HCT116 (cell line): ENCODE data around the gene ZNF593. TPM values are rescaled to one million over a fixed set of nuclear protein-coding genes. Genes with fewer than 3 reads are reported as not detected.

Source experiments
- ATAC-seq: fragments of 200-7000 bp; cut with Tn5 transposase; 2 replicates; pipeline ENCODE4 v1.9.1; 2020; ENCODE audit warnings: mild to moderate bottlenecking, moderate library complexity
- BruUV-seq: library from RNA; stranded (reverse); fragments of 400-500 nt; replicated peaks from 2 replicates; lab custom pipeline; 2021; lab: Mats Ljungman, UMichigan
- CTCF ChIA-PET: fragments of 300-600 bp; sonication (Branson Sonifier 250); formaldehyde crosslinking; loops from one replicate; lab custom pipeline; 2021; ENCODE audit warnings: antibody characterized with exemption; lab: Charles Lee
- POLR2A ChIA-PET: fragments of 300-600, 350-600 bp; sonication (Branson Sonifier 250); formaldehyde crosslinking; loops from one replicate; lab custom pipeline; 2021; ENCODE audit warnings: antibody characterized with exemption; lab: Charles Lee
- RAD21 ChIA-PET, 2 experiments: fragments of 300-600 bp; sonication (Branson Sonifier 250); formaldehyde crosslinking; loops; one replicate each; lab custom pipeline; 2023; ENCODE audit warnings: low total read pairs in 2 of 2; ENCODE audit not compliant: uncharacterized antibody in 2 of 2, unreplicated experiment in 2 of 2, low non-redundant PET in 1 of 2; lab: Charles Lee
- DNase-seq: peaks from one replicate; pipeline ENCODE4 v3.0.0-alpha.2; 2010; ENCODE audit warnings: low read depth, low spot score
- H2AFZ ChIP-seq: fragments of 200-600 bp; shearing (Covaris generic), sonication (generic); 2 replicates; pipeline ENCODE4 v1.6.1; 2017; ENCODE audit warnings: low read depth, mixed run types, mixed read lengths, antibody characterized with exemption, low read length; ENCODE audit not compliant: poor library complexity, severe bottlenecking
- H3K27ac ChIP-seq: 2 replicates; pipeline ENCODE4 v1.5.1; 2012; ENCODE audit warnings: low read depth, low read length
- H3K27me3 ChIP-seq: fragments of 200-600 bp; sonication (generic); 2 replicates; pipeline ENCODE4 v1.6.1; 2016; ENCODE audit warnings: mixed run types, low read length, mixed read lengths; ENCODE audit not compliant: insufficient read depth
- H3K36me3 ChIP-seq, 2 experiments: fragments of 200-500 bp in 1 of 2; fragments of 200-600 bp in 1 of 2; sonication (Bioruptor generic) in 1 of 2; sonication (generic) in 1 of 2; 2 replicates each; pipeline versions ENCODE4 v1.5.1 to v1.6.1; 2014 to 2016; ENCODE audit warnings: low read length in 2 of 2, inconsistent platforms in 1 of 2, mixed read lengths in 1 of 2, mixed run types in 1 of 2; ENCODE audit not compliant: insufficient read depth in 2 of 2, control insufficient read depth in 1 of 2
- H3K4me1 ChIP-seq, 2 experiments: fragments of 200-600 bp in 1 of 2; sonication (generic) in 1 of 2; 2 replicates each; pipeline versions ENCODE4 v1.5.1 to v1.6.1; 2012 to 2017; ENCODE audit warnings: low read length in 2 of 2, inconsistent platforms in 1 of 2, mild to moderate bottlenecking in 1 of 2, mixed read lengths in 1 of 2, mixed run types in 1 of 2, moderate library complexity in 1 of 2; ENCODE audit not compliant: insufficient read depth in 2 of 2, control insufficient read depth in 1 of 2
- H3K4me2 ChIP-seq: fragments of 200-600 bp; sonication (generic); 2 replicates; pipeline ENCODE4 v1.6.1; 2017; ENCODE audit warnings: mixed run types, low read length, mixed read lengths
- H3K4me3 ChIP-seq, 2 experiments: fragments of 200-600 bp in 1 of 2; sonication (generic) in 1 of 2; replicated peaks in 1 of 2; 2 replicates each; pipeline ENCODE4 v1.5.1; 2011 to 2016; ENCODE audit warnings: low read length in 2 of 2, control low read depth in 1 of 2, low read depth in 1 of 2, mild to moderate bottlenecking in 1 of 2, mixed read lengths in 1 of 2, mixed run types in 1 of 2
- H3K79me2 ChIP-seq: fragments of 200-600 bp; sonication (generic); 2 replicates; pipeline ENCODE4 v1.6.1; 2017; ENCODE audit warnings: mild to moderate bottlenecking, mixed run types, low read length, moderate library complexity, mixed read lengths; ENCODE audit not compliant: insufficient read depth
- H3K9ac ChIP-seq: fragments of 200-600 bp; sonication (generic); 2 replicates; pipeline ENCODE4 v1.6.1; 2016; ENCODE audit warnings: low read length, mixed read lengths
- H3K9me2 ChIP-seq: fragments of 200-600 bp; sonication (generic), shearing (Covaris generic); 2 replicates; pipeline ENCODE4 v1.6.1; 2017; ENCODE audit warnings: mixed run types, mild to moderate bottlenecking, moderate library complexity; ENCODE audit not compliant: insufficient read depth
- H3K9me3 ChIP-seq, 2 experiments: fragments of 200-500 bp in 1 of 2; fragments of 200-600 bp in 1 of 2; sonication (Bioruptor generic) in 1 of 2; sonication (generic) in 1 of 2; 2 replicates each; pipeline ENCODE4 v1.6.1; 2014 to 2017; ENCODE audit warnings: low read length in 2 of 2, mixed read lengths in 2 of 2, inconsistent platforms in 1 of 2, low read depth in 1 of 2, mild to moderate bottlenecking in 1 of 2, mixed run types in 1 of 2, moderate library complexity in 1 of 2; ENCODE audit not compliant: control insufficient read depth in 1 of 2, insufficient read depth in 1 of 2
- H4K20me1 ChIP-seq: fragments of 200-600 bp; sonication (generic), shearing (Covaris generic); 2 replicates; pipeline ENCODE4 v1.6.1; 2017; ENCODE audit warnings: mixed run types, mild to moderate bottlenecking, moderate library complexity; ENCODE audit not compliant: insufficient read depth
- ELF1 ChIP-seq: IDR thresholded peaks from 2 replicates; pipeline ENCODE4 v1.6.1; 2012; ENCODE audit warnings: low read depth, borderline replicate concordance
- EZH2phosphoT487 ChIP-seq: fragments of 200-600 bp; IDR thresholded peaks from 2 replicates; pipeline ENCODE4 v1.6.1; 2018; ENCODE audit warnings: antibody characterized with exemption, borderline replicate concordance
- POLR2A ChIP-seq: IDR thresholded peaks from 2 replicates; pipeline ENCODE4 v1.7.0; 2011; ENCODE audit warnings: borderline replicate concordance; ENCODE audit not compliant: insufficient read depth, insufficient read length; ENCODE audit errors: extremely low read depth
- REST ChIP-seq: IDR thresholded peaks from 2 replicates; pipeline ENCODE4 v1.6.1; 2012; ENCODE audit warnings: low read depth
- SP1 ChIP-seq: IDR thresholded peaks from 2 replicates; pipeline ENCODE4 v1.6.1; 2012; ENCODE audit warnings: low read depth
- TCF7L2 ChIP-seq: IDR thresholded peaks from 2 replicates; pipeline ENCODE4 v1.7.0; 2011; ENCODE audit warnings: borderline replicate concordance, inconsistent platforms; ENCODE audit not compliant: insufficient read depth, insufficient read length; ENCODE audit errors: extremely low read depth
- ZFX ChIP-seq: fragments of 450-650 bp; IDR thresholded peaks from 2 replicates; pipeline ENCODE4 v1.6.1; 2017
- intact Hi-C: fragments of 100-400 bp; cut with micrococcal nuclease; formaldehyde crosslinking; loops from 2 replicates; pipeline ENCODE4 v1.10.0; 2022
- total RNA-seq: library from RNA; stranded (reverse); gene quantifications from one replicate; pipeline ENCODE4 v1.2.1, GENCODE V29; 2021; ENCODE audit not compliant: unreplicated experiment

ZNF593 gene
- total RNA-seq, 1 experiment from 2014 or later, result 62.4 TPM

GRCh38 chr1:26168410-26169197 is 1.1 kb upstream of the ZNF593 start, which contains the start of gene C1orf232:
Gene C1orf232 (minus strand): TSS chr1:26168963. CDS start chr1:26168499, 464 bp downstream.
- peak within 1 kb of the TSS; percentile 98 for H3K4me2 ChIP-seq
- H3K9me2 ChIP-seq, result no peaks in the 10 kb centered on the region
- intact Hi-C loops, result loop anchor here (5.0 kb wide), 3 partner anchors 131 to 224 kb away; no protein-coding TSS in a partner anchor
- TF ChIP-seq ELF1, result no peak
- no peak for TF ChIP-seq ZFX
- no peak for TF ChIP-seq REST
- no peak for TF ChIP-seq SP1
- TF ChIP-seq POLR2A, result no peak
- no peak for TF ChIP-seq EZH2phosphoT487
- no peak for TF ChIP-seq TCF7L2
- peaks cover 20% of the 10 kb centered on the region for H3K79me2 ChIP-seq
- peak within 1 kb of the TSS; percentile 33 for H2AFZ ChIP-seq
- RAD21 ChIA-PET, result no interaction called here
- H3K27ac ChIP-seq, result peak within 1 kb of the TSS; percentile 74; the same call in 1 of the 2 replicates
- no TSS peak for BruUV-seq
- no peaks in the 10 kb centered on the region for H3K9me3 ChIP-seq
- H3K36me3 ChIP-seq, result no peaks in the 10 kb centered on the region; a peak in 1 of 4 replicates
- POLR2A ChIA-PET, result interaction anchor here (1.2 kb wide), 1 partner anchor 8 kb away, joined by 4 read pairs; no protein-coding TSS in a partner anchor
- CTCF ChIA-PET, result interaction anchor here (1.3 to 2.0 kb wide), 5 partner anchors 23 to 248 kb away, joined by 5 to 27 read pairs (median 5); partner anchors contain the start of gene CEP85
- H3K9ac ChIP-seq, result peak within 1 kb of the TSS; percentile 93
- H3K4me1 ChIP-seq, result peaks cover 8 to 34% of the 10 kb centered on the region in 2 experiments
- ATAC-seq (no peak), DNase-seq (no peak)
- H3K27me3 ChIP-seq, result no peaks in the 10 kb centered on the region
- H3K4me3 ChIP-seq, result peak within 1 kb of the TSS; percentile 89 to 96
- H4K20me1 ChIP-seq, result no peaks in the 10 kb centered on the region
